Hematopoietic multipotent progenitor cell (in vitro differentiated cells): ENCODE data around the gene GID8. TPM values are rescaled to one million over a fixed set of nuclear protein-coding genes. Genes with fewer than 3 reads are reported as not detected.
A peak's percentile ranks its signal among the peaks of the same experiment; 100 is the strongest.

Experiments
- DNase-seq, 3 donors: peaks; one replicate each; pipeline ENCODE4 v3.0.0-alpha.2; 2011 to 2015; ENCODE audit warnings: low read depth in 2 of 3, low spot score in 2 of 3
- total RNA-seq: library from RNA; depleted of rRNA; stranded (reverse); fragments of >200 nt; gene quantifications from one replicate; pipeline ENCODE4 v1.2.3, GENCODE V29; 2012

GID8 gene
- total RNA-seq, 1 donor, result 37.4 TPM

DNA sequence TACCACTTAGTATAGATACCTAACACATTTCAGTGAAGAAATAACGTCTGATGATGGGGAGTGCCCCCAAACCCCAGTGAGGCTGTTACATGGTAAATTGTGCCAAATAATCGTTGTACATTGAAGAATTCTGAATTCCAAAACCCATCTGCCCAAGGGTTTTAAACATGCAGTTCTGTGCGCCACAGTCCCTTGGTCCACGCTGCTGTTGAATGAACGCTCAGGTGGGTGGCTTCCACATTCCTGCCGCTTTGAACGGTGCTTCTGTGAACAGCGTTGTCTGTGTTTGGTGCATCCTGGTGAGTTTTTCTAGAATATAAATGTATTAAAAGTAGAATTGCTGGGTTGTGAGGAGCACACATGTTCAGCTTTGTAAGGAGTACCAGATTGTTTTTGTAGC, 2.9 kb downstream of the GID8 start:
- DNase-seq, result no peak

GRCh38 chr20:62941792-62942191, 3.8 kb downstream of the GID8 start:
- no peak for DNase-seq

GRCh38 chr20:62942456-62942855, 4.5 kb downstream of the GID8 start:
- no peak for DNase-seq

- DNase-seq, result no peak
These were observed 5.4 kb downstream of the GID8 start for GRCh38 chr20:62943396-62943795.

DNA sequence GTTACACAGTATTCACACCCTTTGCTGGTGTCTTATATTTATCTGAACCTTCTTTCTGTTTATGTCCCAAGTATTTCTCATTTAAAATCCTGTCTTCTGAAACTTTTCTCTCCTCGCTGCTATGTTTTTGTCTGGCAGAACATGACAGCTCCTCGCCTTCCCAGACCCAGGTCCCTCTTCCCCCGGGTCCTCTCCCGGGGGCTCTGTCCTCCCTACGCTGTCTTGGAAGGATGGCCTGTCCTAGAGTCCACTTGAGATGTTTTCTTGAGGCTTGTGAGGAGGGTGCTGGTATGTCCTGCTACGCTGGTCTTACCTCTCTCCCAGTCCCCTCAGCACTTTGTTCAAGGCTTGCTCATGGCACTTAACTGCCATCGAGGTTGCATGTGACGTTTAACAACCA, 6.2 kb downstream of the GID8 start:
- DNase-seq, result no peak

- no peak for DNase-seq
These were observed 6.8 kb downstream of the GID8 start for GRCh38 chr20:62944746-62945145.

GRCh38 chr20:62945771-62946339, 7.9 kb downstream of the GID8 start:
- no peak for DNase-seq

DNA sequence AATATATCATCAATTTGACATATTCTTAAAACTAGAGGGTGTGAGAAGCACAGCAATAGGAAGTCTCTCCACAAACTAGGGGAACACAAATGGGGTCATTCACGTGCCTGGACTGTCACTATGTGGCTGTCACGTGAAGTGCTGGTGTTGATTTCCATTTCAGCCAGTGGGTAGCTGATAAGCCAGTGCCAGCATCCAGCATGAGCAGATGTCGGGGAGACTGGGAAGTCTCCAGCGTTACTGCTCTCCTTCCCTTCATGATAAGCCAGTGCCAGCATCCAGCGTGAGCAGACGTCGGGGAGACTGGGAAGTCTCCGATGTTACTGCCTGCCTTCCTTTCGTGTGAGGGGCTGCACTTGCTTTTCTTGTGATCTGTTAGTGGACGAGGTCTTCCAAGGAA, 9.0 kb downstream of the GID8 start:
- DNase-seq, result no peak

DNA sequence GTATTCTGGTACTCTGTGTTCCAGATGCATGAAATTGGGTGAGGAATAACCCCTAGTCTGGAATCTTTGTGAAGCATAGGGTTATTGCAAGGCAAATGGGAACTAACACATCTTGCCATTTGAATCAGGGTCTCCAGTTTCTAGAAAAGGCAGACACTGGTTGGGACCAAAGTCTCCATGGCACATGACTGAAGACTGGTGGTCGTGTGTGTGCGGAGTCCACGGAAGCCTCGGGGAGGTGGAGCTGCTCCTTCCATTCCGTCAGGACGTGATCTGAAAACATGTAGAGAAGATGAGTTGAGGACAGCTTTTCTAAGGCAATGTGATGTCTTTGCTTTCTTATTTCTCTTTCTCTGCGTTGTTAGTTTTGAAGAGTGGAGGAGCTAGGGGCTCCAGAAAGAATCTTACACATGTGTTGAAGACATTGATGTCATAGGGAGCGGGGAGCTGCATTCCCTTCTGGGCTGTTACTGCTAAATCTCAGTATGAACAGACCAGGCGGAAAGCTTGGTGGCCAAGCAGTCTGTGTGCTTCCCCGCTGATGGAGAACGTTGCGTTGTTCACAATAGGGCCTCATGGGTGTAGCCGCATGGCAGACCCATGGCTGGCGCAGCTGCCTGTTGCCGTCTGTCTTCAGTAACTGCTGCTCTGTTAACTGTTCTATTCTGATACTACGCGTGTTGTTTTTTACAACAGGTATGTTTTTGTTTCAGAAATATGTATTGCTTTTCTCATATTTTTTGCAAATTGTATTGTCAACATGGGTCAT, 9.8 kb downstream of the GID8 start:
- no peak for DNase-seq

DNA sequence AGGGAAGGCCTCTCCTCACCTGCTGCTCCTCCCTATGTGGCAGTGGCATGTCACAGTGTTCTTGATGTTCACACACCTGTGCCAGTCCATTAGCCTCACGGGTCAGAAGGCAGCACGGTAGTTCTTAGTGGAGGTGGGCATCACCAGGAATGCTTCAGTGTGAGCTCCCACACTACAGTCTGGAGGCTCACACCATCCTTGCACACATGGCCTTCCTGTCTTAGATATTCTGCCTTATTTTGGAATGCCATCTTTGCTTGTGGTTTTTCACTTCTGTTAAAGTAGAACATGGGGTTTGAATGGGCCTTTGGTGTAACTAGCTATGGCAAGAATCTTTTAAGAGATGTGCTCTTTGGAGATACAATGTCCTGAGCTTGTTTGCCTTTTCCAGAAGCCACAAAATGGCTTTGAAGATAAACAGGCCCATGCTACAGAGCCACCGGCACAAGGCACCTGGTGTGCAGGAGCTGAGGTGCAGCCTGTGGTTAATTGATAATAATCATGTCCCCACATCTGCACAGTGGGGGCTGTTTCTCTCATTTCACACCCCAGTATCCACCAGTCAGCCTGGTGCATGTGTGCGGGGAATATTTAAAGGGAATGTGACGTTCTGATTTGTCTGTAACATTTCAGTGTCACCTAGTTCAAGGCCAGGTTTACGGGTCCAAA, 11.3 kb downstream of the GID8 start:
- DNase-seq, result no peak

- DNase-seq, result no peak
These were observed 12.0 kb downstream of the GID8 start for GRCh38 chr20:62949962-62950361.

GRCh38 chr20:62950741-62951140, 12.8 kb downstream of the GID8 start:
- no peak for DNase-seq

- no peak for DNase-seq
These were observed 13.4 kb downstream of the GID8 start for GRCh38 chr20:62951143-62951895.

GRCh38 chr20:62951896-62952372, 14.0 kb downstream of the GID8 start:
- no peak for DNase-seq

GRCh38 chr20:62952373-62952967, 14.5 kb downstream of the GID8 start, which contains the start of gene SLC17A9:
TSS of gene SLC17A9 (plus strand) at chr20:62952709. CDS start at chr20:62952831, 122 bp downstream.
- DNase-seq, result peak in 2 of 3 donors; percentile 67 to 68

DNA sequence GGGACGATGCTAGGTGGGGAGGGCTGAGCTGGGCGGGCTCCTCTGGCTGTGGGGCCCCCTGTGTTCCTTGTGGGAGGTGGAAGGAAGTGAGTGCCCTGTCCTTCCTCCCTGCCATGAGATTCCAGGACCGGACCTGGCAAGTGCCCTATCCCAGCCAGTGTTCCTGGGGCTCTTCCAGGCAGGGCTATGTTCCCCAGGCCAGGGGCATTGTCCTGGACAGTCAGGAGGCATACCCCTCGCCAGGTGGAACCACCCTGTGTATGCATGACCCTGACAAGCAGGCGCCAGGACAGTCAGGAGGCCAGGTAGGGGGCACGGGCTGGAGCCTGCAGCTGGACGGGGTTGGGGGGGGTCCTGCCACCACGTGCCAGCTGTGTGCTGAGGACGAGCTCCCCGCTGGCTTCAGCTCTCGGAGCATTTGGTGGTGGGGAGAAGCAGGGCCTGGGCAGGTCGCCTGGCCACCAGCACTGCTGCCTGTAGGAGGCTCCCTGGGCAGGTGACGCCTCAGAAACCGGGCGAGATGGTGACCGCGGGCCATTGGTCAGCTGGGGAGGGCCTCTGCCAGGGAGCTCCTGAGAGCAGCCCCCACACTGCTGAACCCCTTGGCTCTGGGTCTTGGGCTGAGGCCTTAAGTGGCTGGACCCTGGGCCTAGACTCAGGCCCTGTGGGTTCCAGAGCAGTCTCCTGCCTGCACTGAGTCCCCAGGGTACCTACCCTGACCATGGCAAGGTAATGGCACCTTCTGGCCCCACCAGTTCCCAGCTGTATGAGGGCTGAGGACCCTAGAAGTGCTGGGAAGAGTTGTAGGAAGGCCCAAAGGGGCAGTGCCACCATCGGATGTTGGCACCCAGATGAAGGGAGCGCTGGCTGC, 15.3 kb downstream of the GID8 start:
- DNase-seq, result no peak

DNA sequence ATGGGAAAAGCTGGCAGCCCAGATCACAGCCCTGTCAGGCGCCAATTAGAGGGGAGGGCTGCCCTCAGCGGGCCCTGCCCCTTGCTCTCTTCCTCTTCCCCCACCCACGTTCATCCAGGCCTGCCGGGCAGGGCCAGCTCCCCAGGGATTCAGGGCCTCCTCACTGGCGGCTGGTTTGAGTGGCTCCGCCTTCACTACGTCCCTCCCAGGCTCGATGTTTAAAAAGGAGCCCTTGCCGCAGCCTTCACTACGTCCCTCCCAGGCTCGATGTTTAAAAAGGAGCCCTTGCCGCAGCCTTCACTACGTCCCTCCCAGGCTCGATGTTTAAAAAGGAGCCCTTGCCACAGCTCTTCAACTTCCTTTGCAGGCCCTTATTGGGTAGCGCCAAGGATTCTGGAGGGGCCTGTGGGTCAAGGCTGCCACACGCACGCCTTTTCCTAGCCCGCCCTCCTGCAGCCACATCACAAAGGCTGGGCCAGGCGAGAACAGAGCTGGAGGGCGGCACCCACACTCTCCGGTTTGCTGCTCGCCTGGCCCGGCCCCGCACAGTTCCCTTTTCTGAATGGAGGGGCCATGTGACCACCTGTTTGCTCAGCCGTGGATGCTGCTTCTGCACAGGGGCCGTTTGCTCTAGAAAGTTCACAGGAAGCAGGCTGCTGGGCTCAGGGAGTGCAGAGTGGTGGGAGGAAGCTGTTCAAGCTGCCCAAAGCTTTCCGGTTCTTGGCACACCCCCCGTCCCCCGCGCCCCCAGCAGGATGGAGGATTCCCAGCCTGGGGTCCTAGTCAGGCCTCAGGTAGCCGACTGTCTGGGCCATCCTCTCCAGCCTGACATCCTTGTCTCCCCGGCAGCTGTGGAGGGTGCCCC, 16.1 kb downstream of the GID8 start:
- DNase-seq, result peak; percentile 38 to 99 (median 95)

DNA sequence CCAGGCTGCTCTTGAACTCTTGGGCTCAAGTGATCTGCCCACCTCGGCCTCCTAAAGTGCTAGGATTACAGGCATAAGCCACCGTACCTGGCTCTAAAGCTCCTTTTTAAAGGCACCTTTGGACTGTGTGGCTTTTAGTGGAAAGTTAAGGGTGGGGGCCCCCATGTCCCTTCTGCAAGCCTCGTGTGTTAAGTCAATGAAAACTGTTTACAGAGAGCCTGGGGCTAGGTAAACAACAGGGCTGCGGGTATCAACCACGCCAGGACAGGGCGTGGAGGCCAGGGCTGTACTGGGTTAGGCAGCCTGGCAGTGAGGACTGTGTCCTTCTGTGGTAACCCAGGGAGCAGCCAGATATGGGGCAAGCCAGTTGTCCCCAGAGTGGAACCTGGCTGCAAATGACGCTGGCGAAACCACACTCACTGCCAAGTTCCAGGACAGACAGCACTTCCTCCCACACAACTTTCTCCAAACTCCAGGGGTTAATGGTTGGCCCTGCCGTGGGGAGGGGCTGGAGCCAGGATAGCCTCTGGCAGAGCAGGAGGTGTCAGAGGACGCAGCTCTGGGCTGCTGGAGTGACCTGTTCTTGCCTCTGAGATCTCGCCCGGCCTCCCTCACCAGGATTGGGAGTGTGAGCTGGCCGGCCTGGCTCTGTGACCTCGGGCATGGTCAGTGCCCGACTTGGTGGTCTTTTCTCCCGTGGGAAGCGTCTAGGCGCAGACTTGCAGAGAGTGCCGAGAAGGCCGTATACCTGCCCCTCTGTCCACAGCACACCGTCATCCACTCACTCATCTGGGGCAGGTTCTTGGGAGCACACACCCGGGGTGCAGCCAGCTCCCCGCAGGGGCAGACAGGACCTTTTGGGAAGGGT, 17.8 kb downstream of the GID8 start:
- no peak for DNase-seq
